GM18858 (cell line): Measurements from ENCODE around the gene LCN2.
"Not testable (repeated sequence)": the region's sequence is repeated elsewhere in the genome, so short reads cannot be mapped to it uniquely, and the experiment has no call there.

Experiments
- ATAC-seq: cut with Tn5 transposase; IDR thresholded peaks from one replicate; pipeline ENCODE4 v1.9.1; 2021; ENCODE audit not compliant: unreplicated experiment

Gene LCN2

DNA sequence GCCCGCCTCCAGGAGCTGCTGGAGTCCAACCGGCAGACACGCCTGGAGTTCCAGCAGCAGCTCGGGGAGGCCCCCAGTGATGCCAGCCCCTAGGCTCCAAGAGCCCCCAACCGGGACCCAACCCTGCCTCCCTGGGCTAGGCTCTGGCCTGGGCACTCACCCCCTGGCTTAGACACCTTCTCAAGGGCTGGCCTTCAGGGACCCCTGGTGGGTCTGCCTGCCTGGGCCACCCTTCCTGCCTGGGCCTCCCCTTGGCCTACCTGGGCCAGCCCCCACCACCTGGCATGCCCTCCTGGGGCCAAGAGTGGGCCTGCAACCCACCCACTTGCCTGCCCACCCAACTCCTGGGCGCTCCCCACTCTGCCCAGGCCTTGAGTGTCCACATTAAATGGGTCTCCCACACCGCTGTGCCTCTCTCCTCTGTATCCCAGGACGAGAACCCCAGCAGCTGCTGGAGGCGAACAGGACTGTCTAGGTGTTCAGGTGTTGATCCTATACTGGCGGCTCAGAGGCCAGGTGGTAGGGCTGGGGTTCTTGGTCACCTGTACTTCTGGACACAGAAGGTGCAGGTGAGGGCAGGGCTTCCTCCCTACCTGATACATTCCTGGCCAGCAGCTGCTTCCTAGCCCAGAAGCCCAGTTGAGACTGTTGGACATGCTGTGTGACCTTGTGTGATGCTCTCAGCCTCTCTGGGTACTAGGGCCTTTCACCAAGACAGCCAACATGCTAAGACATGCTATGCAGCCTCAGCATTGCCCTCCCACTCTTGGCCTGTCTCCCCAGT lies 14.5 kb downstream of the LCN2 start:
- ATAC-seq, result no peak

DNA sequence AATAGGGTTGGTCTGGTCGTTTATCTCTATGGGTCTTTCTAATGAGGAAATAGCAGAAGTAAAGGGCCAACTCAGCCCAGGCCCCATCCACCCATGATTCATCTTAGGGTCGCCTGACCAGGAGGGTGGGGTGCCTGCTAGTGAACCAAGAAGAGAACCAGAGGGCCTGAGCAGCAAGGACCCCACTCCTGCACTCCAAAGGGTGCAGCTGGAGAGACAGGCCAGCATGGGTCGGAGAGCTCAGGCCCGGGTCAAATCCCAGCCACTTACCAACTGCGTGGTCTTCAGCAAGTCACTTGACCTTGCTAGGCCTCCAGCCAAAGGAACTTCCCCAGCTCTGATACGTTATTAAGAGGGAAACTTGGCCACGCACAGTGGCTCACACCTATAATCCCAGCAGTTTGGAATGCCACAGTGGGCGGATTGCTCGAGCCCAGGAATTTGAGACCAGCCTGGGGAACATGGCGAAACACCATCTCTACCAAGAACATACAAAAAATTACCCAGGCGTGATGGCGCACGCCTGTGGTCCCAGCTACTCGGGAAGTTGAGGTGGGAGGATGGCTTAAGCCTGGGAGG lies 15.1 kb downstream of the LCN2 start:
- ATAC-seq, result no peak

DNA sequence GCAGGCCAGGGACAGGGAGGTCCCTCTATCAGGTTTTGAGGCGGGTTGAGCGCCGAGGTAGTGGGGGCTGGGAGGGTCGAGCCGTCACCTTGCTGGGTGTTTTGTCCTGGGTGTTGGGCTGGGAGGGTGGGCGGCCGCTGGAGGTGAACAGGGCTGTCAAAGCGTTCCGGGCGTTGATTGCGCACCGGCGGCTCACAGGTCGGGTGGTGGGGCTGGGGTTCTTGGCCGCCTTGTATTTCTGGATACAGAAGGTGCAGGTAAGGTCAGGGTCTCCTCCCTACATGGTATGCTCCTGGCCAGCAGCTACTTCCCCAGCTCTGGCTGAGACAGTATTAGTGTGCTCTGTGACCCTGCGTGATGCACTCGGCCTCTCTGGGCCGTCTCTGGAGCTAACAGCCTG lies 16.9 kb downstream of the LCN2 start:
- ATAC-seq, result no peak

GRCh38 chr9:128167209-128167608 lies 18.0 kb downstream of the LCN2 start:
- ATAC-seq, result no peak

DNA sequence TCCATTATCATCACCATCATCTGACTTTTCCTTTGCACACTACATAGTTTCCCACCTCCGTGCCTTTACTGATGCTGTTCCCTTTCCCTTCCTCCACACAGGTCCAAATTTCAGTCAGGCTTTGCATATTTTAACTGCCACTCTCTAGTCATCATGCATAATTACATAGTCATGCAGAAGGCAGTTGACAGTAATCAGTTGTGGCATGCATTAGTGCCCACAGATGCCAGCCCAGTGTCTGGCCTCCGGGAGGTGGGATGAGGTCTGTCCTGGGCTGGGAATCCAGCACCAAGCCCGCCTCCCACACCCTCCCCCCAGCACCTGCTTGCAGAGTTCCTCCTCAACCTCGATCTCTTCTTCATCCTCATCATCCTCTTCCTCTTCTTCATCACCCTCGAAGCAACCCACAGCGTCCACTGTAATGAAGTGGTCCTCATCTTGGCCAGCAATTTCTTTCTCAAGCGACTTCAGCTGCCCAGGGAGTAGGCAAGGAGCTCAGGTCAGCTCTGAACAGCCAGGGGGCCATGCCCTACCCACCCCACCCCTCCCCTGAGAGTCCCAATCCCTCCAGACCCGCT lies 19.6 kb downstream of the LCN2 start:
- no peak for ATAC-seq

- ATAC-seq, result no peak
Measured at GRCh38 chr9:128169492-128169891, 20.2 kb downstream of the LCN2 start.

GRCh38 chr9:128169925-128170324 lies 20.7 kb downstream of the LCN2 start:
- no peak for ATAC-seq

DNA sequence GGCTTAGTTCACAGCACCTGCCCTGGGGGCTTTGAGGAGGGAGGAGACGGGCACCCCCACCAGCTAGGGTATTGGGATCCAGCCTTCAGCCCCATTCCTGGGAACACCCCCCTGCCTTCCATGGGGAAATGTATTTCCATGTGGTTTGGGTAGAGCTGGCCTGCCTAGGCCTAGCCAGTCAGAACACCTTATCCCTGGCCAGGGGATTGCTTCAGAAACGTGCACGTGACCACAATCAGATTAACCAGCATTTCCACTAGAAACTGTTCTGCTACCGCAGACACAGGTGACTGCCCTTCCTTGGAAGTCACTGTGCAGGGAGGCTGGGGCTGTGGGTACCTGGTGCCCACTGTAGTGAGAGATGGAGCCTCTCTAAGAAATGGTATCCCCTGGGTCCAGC lies 24.8 kb downstream of the LCN2 start:
- no peak for ATAC-seq

GRCh38 chr9:128175102-128175563 lies 25.9 kb downstream of the LCN2 start:
- no peak for ATAC-seq

- ATAC-seq, result no peak
Measured at GRCh38 chr9:128175726-128176125, 26.5 kb downstream of the LCN2 start.

DNA sequence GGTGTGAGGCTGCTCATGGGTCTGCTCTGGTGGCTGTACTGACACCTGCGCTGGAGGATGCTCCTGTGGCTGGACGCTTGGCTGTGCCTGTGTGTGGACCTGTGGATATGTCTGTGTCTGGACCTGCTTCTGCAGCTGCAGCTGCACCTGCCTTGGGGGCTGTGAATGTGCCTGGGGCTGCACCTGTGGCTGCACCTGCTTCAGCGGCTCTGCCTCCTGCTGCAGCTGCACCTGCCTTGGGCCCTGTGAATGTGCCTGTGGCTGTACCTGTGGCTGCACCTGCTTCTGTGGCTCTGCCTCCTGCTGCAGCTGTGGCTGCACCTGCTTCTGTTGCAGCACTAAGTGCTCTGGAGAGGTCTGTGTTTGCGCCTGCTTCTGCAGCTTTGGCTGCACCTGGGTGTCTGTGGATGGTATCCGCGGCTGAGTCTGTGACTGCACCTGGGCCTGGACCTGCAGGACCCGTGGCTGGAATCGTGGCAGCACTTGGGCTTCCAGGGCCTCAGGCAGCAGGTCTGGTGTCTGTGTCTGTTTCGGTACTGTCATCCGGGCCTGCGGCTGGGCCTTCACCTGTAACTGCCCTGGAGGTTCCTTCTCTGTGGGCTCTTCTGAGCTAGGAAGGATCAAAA lies 29.7 kb downstream of the LCN2 start:
- no peak for ATAC-seq

DNA sequence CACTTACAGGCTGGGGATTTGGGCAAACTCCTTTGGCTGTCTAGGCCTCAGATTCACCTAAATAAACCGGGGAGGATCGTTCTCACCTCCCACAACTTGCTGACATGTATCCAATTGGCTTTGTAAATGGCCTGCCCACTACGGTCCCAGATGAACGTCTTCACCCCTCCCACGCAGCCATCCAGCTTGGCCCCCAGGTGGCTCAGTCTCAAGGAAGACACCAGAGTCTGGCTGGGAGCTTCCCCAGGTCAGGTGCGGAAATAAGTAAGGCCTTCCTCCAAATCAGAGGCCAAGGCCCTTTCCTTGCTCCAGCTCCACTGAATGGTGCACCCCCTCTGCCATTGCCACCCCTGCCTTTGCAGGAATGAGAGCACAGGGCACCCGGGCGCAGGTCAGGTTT lies 30.7 kb downstream of the LCN2 start:
- no peak for ATAC-seq

DNA sequence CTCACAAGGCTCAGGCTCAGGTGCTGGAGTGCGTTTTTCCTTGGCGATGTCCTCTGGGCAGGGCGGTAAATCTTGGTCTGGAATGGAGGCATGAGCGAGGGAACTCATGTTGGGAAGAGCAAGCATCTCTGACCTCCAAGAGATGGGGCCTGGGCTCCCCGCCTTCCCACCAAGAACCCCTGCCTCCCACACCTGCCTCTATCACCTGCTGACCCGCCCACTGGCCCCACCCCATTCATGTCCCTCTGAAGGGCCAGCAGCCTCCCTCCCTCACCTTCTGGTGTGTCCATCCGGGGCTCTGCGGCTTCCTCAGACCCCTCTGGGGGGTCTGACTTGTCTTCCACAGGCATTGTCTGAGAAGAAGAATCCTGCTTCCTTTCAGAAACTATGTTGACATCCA lies 31.2 kb downstream of the LCN2 start:
- no peak for ATAC-seq

- not testable (repeated sequence) for ATAC-seq
Measured at GRCh38 chr9:128181480-128181879, 32.2 kb downstream of the LCN2 start.

DNA sequence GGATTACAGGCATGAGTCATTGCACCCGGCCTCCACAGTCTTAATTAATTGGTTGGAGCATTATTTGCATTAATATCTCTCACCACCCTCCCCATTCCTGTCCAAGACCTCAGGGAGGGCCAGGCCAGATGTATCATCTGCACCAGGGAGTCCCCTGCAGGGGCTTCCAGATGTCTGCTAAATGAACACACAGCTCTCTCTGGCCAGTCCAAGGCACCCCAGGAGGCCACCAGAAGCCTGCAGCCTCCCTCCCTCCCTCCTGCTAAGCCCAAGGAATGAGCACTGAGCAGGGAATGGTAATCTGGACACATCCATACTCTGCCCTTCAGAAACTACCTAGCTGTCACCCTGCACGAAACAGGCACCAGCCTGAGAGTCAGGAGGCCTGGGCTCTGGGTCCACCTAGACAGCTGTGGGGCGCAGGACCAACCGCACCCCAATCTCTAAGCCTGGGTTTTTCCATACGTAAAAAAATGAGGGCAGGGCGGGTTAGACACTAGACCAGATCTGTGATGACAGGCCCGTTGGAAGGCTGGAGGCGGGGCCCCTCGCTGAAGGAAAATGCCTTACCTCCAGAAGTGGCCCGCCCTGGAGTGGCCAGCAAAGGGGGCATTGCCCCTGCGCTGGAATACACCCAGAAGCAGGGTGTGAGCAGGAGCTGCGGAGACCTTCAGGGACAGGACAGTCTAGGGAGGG lies 33.8 kb downstream of the LCN2 start:
- no peak for ATAC-seq

GRCh38 chr9:128185979-128186965 lies 37.0 kb downstream of the LCN2 start:
- no peak for ATAC-seq

DNA sequence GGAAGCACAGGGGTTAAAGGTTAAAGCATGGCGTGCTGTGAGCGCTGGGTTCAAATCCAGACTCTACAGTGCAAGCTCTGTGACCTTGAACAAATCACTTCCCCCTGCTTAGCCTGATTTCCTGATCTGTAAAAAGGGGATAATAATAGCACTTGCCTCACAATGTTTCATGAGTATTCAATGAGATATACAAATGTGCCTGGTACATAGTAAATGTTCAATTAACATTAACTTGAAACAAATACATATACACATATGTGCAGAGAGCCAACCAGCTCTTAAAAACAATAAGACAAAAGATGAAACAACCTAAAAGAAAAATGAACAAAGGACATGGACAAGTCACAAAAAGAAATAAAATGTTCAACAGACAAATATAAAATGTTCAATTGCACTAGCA lies 38.1 kb downstream of the LCN2 start:
- no peak for ATAC-seq

- no peak for ATAC-seq
Measured at GRCh38 chr9:128188209-128188608, 39.0 kb downstream of the LCN2 start.

DNA sequence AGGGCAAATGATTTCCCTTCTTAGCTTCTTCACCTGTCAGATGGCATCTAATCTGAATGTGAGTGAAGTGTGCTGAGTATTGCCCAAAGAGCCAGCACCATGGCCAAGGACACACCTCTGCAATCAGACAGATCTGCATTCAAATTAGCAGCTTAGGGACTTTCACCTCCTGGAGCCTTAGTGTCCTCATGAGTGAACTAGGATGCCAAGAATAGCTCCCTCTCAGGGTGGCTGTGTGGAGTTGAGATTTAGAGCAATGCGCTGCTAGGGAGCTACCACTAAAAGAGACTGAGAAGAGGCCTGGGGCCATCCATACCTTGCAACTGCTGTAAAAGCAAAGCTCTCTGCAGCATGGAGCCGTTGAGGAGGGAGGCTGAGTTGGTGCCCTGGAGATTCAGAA lies 40.8 kb downstream of the LCN2 start:
- ATAC-seq, result no peak
